Liver (tissue), 9 donors: ENCODE data around the gene TBC1D1. TPM values are rescaled to one million over a fixed set of nuclear protein-coding genes. Genes with fewer than 3 reads are reported as not detected.

Experiments used
- DNase-seq: peaks from one replicate; pipeline ENCODE4 v3.0.0-alpha.2; 2017; ENCODE audit warnings: low spot score
- H3K27ac ChIP-seq, 2 donors: one replicate each; pipeline ENCODE4 v1.7.0; 2013; ENCODE audit warnings: inconsistent platforms in 2 of 2, low read length in 2 of 2, control low read depth in 1 of 2, low read depth in 1 of 2, mild to moderate bottlenecking in 1 of 2
- H3K27me3 ChIP-seq, 4 donors: one replicate each; pipeline versions ENCODE4 v1.6.1 to v1.7.0; 2013; ENCODE audit warnings: low read length in 3 of 4, inconsistent platforms in 1 of 4, mild to moderate bottlenecking in 1 of 4, moderate library complexity in 1 of 4; ENCODE audit not compliant: control insufficient read depth in 4 of 4, insufficient read depth in 4 of 4
- H3K36me3 ChIP-seq, 4 donors: one replicate each; pipeline versions ENCODE4 v1.6.1 to v1.7.0; 2013; ENCODE audit warnings: low read length in 3 of 4, mild to moderate bottlenecking in 3 of 4, low read depth in 1 of 4, moderate library complexity in 1 of 4; ENCODE audit not compliant: control insufficient read depth in 4 of 4, insufficient read depth in 3 of 4
- H3K4me1 ChIP-seq, 4 donors: one replicate each; pipeline versions ENCODE4 v1.6.1 to v1.7.0; 2013; ENCODE audit warnings: low read length in 3 of 4, mild to moderate bottlenecking in 3 of 4, moderate library complexity in 1 of 4; ENCODE audit not compliant: control insufficient read depth in 4 of 4, insufficient read depth in 4 of 4
- H3K4me3 ChIP-seq, 3 donors: one replicate each; pipeline versions ENCODE4 v1.6.1 to v1.7.0; 2013; ENCODE audit warnings: low read length in 3 of 3, control low read depth in 1 of 3, low read depth in 1 of 3, mild to moderate bottlenecking in 1 of 3
- H3K9ac ChIP-seq, 2 donors: one replicate each; pipeline ENCODE4 v1.7.0; 2013; ENCODE audit warnings: low read length in 2 of 2, mild to moderate bottlenecking in 2 of 2, moderate library complexity in 2 of 2, control low read depth in 1 of 2, low read depth in 1 of 2
- H3K9me3 ChIP-seq, 4 donors: one replicate each; pipeline versions ENCODE4 v1.6.1 to v1.7.0; 2013; ENCODE audit warnings: low read length in 3 of 4; ENCODE audit not compliant: control insufficient read depth in 4 of 4
- ATF3 ChIP-seq: IDR thresholded peaks from 2 replicates; pipeline ENCODE4 v1.6.1; 2016; ENCODE audit warnings: antibody characterized with exemption
- CTCF ChIP-seq: fragments of 150-350 bp; IDR thresholded peaks from 2 replicates; pipeline ENCODE4 v1.5.1; 2017; ENCODE audit warnings: improper control_type of control experiment, low read depth, low read length; ENCODE audit not compliant: missing input control
- EGR1 ChIP-seq, 2 donors: IDR thresholded peaks; 2 replicates each; pipeline ENCODE4 v1.6.1; 2016 to 2018; ENCODE audit warnings: antibody characterized with exemption in 2 of 2, low read depth in 2 of 2
- FOXA1 ChIP-seq: IDR thresholded peaks from 2 replicates; pipeline ENCODE4 v1.6.1; 2016; ENCODE audit warnings: antibody characterized with exemption
- GABPA ChIP-seq, 2 donors: IDR thresholded peaks in 1 of 2; conservative IDR thresholded peaks in 1 of 2; 2 replicates each; pipeline ENCODE4 v1.6.1; 2016; ENCODE audit warnings: antibody characterized with exemption in 2 of 2, mild to moderate bottlenecking in 1 of 2, moderate library complexity in 1 of 2
- HNF4A ChIP-seq, 2 donors: conservative IDR thresholded peaks; 2 replicates each; pipeline ENCODE4 v1.6.1; 2016; ENCODE audit warnings: antibody characterized with exemption in 2 of 2, mild to moderate bottlenecking in 2 of 2
- HNF4G ChIP-seq: IDR thresholded peaks from 2 replicates; pipeline ENCODE4 v1.6.1; 2016; ENCODE audit warnings: antibody characterized with exemption
- JUND ChIP-seq, 2 donors: IDR thresholded peaks; 2 replicates each; pipeline ENCODE4 v1.6.1; 2016; ENCODE audit warnings: antibody characterized with exemption in 2 of 2
- MAX ChIP-seq: IDR thresholded peaks from 2 replicates; pipeline ENCODE4 v1.6.1; 2016; ENCODE audit warnings: antibody characterized with exemption
- NR2F2 ChIP-seq: IDR thresholded peaks from 2 replicates; pipeline ENCODE4 v1.6.1; 2016; ENCODE audit warnings: antibody characterized with exemption
- RAD21 ChIP-seq, 2 donors: IDR thresholded peaks; 2 replicates each; pipeline ENCODE4 v1.6.1; 2016; ENCODE audit warnings: antibody characterized with exemption in 2 of 2, mild to moderate bottlenecking in 2 of 2
- REST ChIP-seq: IDR thresholded peaks from 2 replicates; pipeline ENCODE4 v1.6.1; 2016; ENCODE audit warnings: antibody characterized with exemption, mild to moderate bottlenecking
- RXRA ChIP-seq, 2 donors: IDR thresholded peaks; 2 replicates each; pipeline ENCODE4 v1.6.1; 2017 to 2018; ENCODE audit warnings: antibody characterized with exemption in 2 of 2, mild to moderate bottlenecking in 1 of 2
- SP1 ChIP-seq: IDR thresholded peaks from 2 replicates; pipeline ENCODE4 v1.6.1; 2018; ENCODE audit warnings: antibody characterized with exemption, mild to moderate bottlenecking
- TAF1 ChIP-seq: conservative IDR thresholded peaks from 2 replicates; pipeline ENCODE4 v1.6.1; 2016; ENCODE audit warnings: antibody characterized with exemption, mild to moderate bottlenecking
- YY1 ChIP-seq: IDR thresholded peaks from 2 replicates; pipeline ENCODE4 v1.6.1; 2016; ENCODE audit warnings: antibody characterized with exemption, mild to moderate bottlenecking
- ZBTB33 ChIP-seq: IDR thresholded peaks from 2 replicates; pipeline ENCODE4 v1.6.1; 2016; ENCODE audit warnings: antibody characterized with exemption
- WGBS: extraction: QIAGEN DNeasy Blood & Tissue Kit; methylation state at CpG from one replicate; pipeline ENCODE4 v1.1.7; 2013; 5-methylcytosine and 5-hydroxymethylcytosine counted together
- polyA plus RNA-seq, 2 donors: library from polyadenylated mRNA; stranded (reverse) in 1 of 2; unstranded in 1 of 2; fragments of 200-250 nt in 1 of 2; fragments of >200 nt in 1 of 2; fragmentation: Nextera tagmentation in 1 of 2; extraction: Ambion mirVana in 1 of 2; gene quantifications; one replicate each; pipeline versions ENCODE4 v1.2.1 to v1.2.3, GENCODE V29; 2013 to 2015
- total RNA-seq, 2 donors: library from RNA; depleted of rRNA; stranded (reverse); fragments of >200 nt; gene quantifications; one replicate each; pipeline ENCODE4 v1.2.3, GENCODE V29; 2014
- donor health status: healthy.
- donor health status: healthy.
- donor health status: healthy.
- donor health status: healthy.
- donor health status: healthy.

The TBC1D1 gene
- total and polyA plus RNA-seq, 4 donors = 15.6 to 41.4 (median 20.9) TPM

GRCh38 chr4:37983951-37984350 is 93.1 kb downstream of the TBC1D1 start:
- DNase-seq = no peak
- H3K27ac ChIP-seq = no peak overlapping the region
- H3K4me1 ChIP-seq = peaks cover 0 to 5% (median 0%) of the 10 kb centered on the region in 4 donors
- no peaks in the 10 kb centered on the region for H3K9me3 ChIP-seq
- 94% methylated on average over 1 of the region's 1 CpG for WGBS
- H3K27me3 ChIP-seq = no peaks in the 10 kb centered on the region
- no peak overlapping the region for H3K9ac ChIP-seq
- H3K36me3 ChIP-seq = peaks cover 0 to 2% (median 0%) of the 10 kb centered on the region in 4 donors
- no peak overlapping the region for H3K4me3 ChIP-seq
- TF ChIP-seq ATF3 = no peak
- no peak for TF ChIP-seq NR2F2
- no peak for TF ChIP-seq GABPA (IDR thresholded peaks at IDR 0.05 in 1 of 2, conservative IDR thresholded peaks at IDR 0.05 in 1 of 2)
- TF ChIP-seq YY1 = no peak
- TF ChIP-seq MAX = no peak
- TF ChIP-seq HNF4A (conservative IDR thresholded peaks at IDR 0.05) = no peak
- TF ChIP-seq CTCF = no peak
- TF ChIP-seq EGR1 (IDR thresholded peaks at IDR 0.05; ENCODE audit: low read depth in 2 of 2) = no peak

GRCh38 chr4:37985730-37986275 is 94.9 kb downstream of the TBC1D1 start:
- H3K4me1 ChIP-seq = peaks cover 0 to 5% (median 1%) of the 10 kb centered on the region in 4 donors

More at GRCh38 chr4:37985730-37986275, 94.9 kb downstream of the TBC1D1 start:
- TF ChIP-seq REST (no peak), YY1 (no peak), JUND (IDR thresholded peaks at IDR 0.05) (no peak), MAX (no peak), TAF1 (no peak), RAD21 (IDR thresholded peaks at IDR 0.05) (no peak), ATF3 (no peak), FOXA1 (no peak), ZBTB33 (no peak), GABPA (IDR thresholded peaks at IDR 0.05 in 1 of 2, conservative IDR thresholded peaks at IDR 0.05 in 1 of 2) (no peak), SP1 (no peak), NR2F2 (no peak), RXRA (IDR thresholded peaks at IDR 0.05) (no peak), HNF4G (no peak)
- 88% methylated on average over 3 of the region's 3 CpGs for WGBS
- no peak overlapping the region for H3K9ac ChIP-seq
- no peak overlapping the region for H3K27ac ChIP-seq
- H3K36me3 ChIP-seq = no peaks in the 10 kb centered on the region
- no peak for DNase-seq
- no peaks in the 10 kb centered on the region for H3K27me3 ChIP-seq
- no peaks in the 10 kb centered on the region for H3K9me3 ChIP-seq
- no peak overlapping the region for H3K4me3 ChIP-seq
